GM23338 (cell line): ENCODE measurements around the gene RELN. TPM values are rescaled to one million over a fixed set of nuclear protein-coding genes. Genes with fewer than 3 reads are reported as not detected.

Source experiments
- ATAC-seq: fragments of 200-7000 bp; cut with Tn5 transposase; 3 replicates; pipeline ENCODE4 v1.9.1; 2020
- DNase-seq: peaks from one replicate; pipeline ENCODE4 v3.0.0-alpha.2; 2015; ENCODE audit warnings: low spot score
- H2AFZ ChIP-seq: fragments of 200-600 bp; sonication (generic); 2 replicates; pipeline ENCODE4 v1.8.0; 2016; ENCODE audit warnings: antibody characterized with exemption, mild to moderate bottlenecking, moderate library complexity
- H3F3A ChIP-seq: fragments of 200-600 bp; sonication (generic); replicated peaks from 2 replicates; pipeline ENCODE4 v1.8.0; 2017; ENCODE audit warnings: antibody characterized with exemption, mixed run types, low read depth
- H3K27ac ChIP-seq: fragments of 200-600 bp; sonication (generic); 2 replicates; pipeline ENCODE4 v1.6.1; 2016; ENCODE audit warnings: low read depth
- H3K27me3 ChIP-seq: fragments of 200-600 bp; sonication (generic); 2 replicates; pipeline ENCODE4 v1.8.0; 2016; ENCODE audit warnings: mild to moderate bottlenecking, mixed run types, moderate library complexity; ENCODE audit not compliant: insufficient read depth
- H3K36me3 ChIP-seq: fragments of 200-600 bp; sonication (generic); 2 replicates; pipeline ENCODE4 v1.8.0; 2016; ENCODE audit warnings: mild to moderate bottlenecking; ENCODE audit not compliant: insufficient read depth
- H3K4me1 ChIP-seq: fragments of 200-600 bp; sonication (generic); 2 replicates; pipeline ENCODE4 v1.8.0; 2016; ENCODE audit warnings: mild to moderate bottlenecking, moderate library complexity; ENCODE audit not compliant: insufficient read depth
- H3K4me2 ChIP-seq: fragments of 200-600 bp; sonication (generic); 2 replicates; pipeline ENCODE4 v1.7.1; 2017; ENCODE audit warnings: mixed run types
- H3K4me3 ChIP-seq: fragments of 200-600 bp; sonication (generic); 2 replicates; pipeline ENCODE4 v1.6.1; 2016; ENCODE audit warnings: mixed run types
- H3K79me2 ChIP-seq: fragments of 200-600 bp; sonication (generic); replicated peaks from 2 replicates; pipeline ENCODE4 v1.8.0; 2017; ENCODE audit warnings: mild to moderate bottlenecking; ENCODE audit not compliant: insufficient read depth
- H3K9me2 ChIP-seq: fragments of 200-600 bp; sonication (generic); 2 replicates; pipeline ENCODE4 v1.8.0; 2017; ENCODE audit not compliant: insufficient read depth
- H4K20me1 ChIP-seq: fragments of 200-600 bp; sonication (generic); replicated peaks from 2 replicates; pipeline ENCODE4 v1.8.0; 2017; ENCODE audit warnings: mild to moderate bottlenecking; ENCODE audit not compliant: insufficient read depth
- H3K27ac Mint-ChIP-seq: 2 replicates; pipeline ENCODE4 v1.8.0; 2020; ENCODE audit warnings: inconsistent platforms, mild to moderate bottlenecking, moderate library complexity, mixed read lengths
- H3K27me3 Mint-ChIP-seq: 3 replicates; pipeline ENCODE4 v1.8.0; 2022; ENCODE audit warnings: low read depth, mild to moderate bottlenecking, moderate library complexity, mixed read lengths, inconsistent platforms; ENCODE audit not compliant: insufficient read depth, poor library complexity
- H3K36me3 Mint-ChIP-seq: 3 replicates; pipeline ENCODE4 v1.8.0; 2021; ENCODE audit warnings: low read depth, mild to moderate bottlenecking, inconsistent platforms, moderate library complexity, mixed read lengths
- H3K4me1 Mint-ChIP-seq: 3 replicates; pipeline ENCODE4 v1.8.0; 2020; ENCODE audit warnings: mild to moderate bottlenecking, inconsistent platforms, mixed read lengths
- H3K4me3 Mint-ChIP-seq: 3 replicates; pipeline ENCODE4 v1.8.0; 2021; ENCODE audit warnings: moderate library complexity, mild to moderate bottlenecking, inconsistent platforms, mixed read lengths
- H3K9me3 Mint-ChIP-seq: 3 replicates; pipeline ENCODE4 v1.8.0; 2020; ENCODE audit warnings: moderate library complexity, mild to moderate bottlenecking, inconsistent platforms, mixed read lengths
- CREB1 ChIP-seq: fragments of 250-450 bp; sonication (Bioruptor Pico); IDR thresholded peaks from 2 replicates; pipeline ENCODE4 v1.5.0; 2020; ENCODE audit warnings: low read depth, mild to moderate bottlenecking, moderate library complexity
- CTCF ChIP-seq, 2 experiments: fragments of 200-600 bp in 1 of 2; sonication (generic) in 1 of 2; conservative IDR thresholded peaks; 2 replicates each; pipeline versions ENCODE4 v1.5.1 to v1.6.1; 2016 to 2017; ENCODE audit warnings: antibody characterized with exemption in 2 of 2, low read depth in 2 of 2, mild to moderate bottlenecking in 2 of 2, moderate library complexity in 1 of 2
- ETS1 ChIP-seq: IDR thresholded peaks from 2 replicates; pipeline ENCODE4 v1.6.1; 2016; ENCODE audit warnings: antibody characterized with exemption
- EZH2 ChIP-seq: fragments of 200-600 bp; sonication (generic); IDR thresholded peaks from one replicate; pipeline ENCODE4 v1.8.0; 2017; ENCODE audit warnings: antibody characterized with exemption, mild to moderate bottlenecking, low read depth; ENCODE audit not compliant: unreplicated experiment
- EZH2phosphoT487 ChIP-seq: fragments of 200-600 bp; sonication (generic); IDR thresholded peaks from one replicate; pipeline ENCODE4 v1.8.1; 2018; ENCODE audit warnings: antibody characterized with exemption; ENCODE audit not compliant: unreplicated experiment
- JUNB ChIP-seq: IDR thresholded peaks from one replicate; pipeline ENCODE4 v1.6.1; 2016; ENCODE audit warnings: antibody characterized with exemption; ENCODE audit not compliant: unreplicated experiment
- NANOG ChIP-seq: IDR thresholded peaks from 2 replicates; pipeline ENCODE4 v1.6.1; 2016; ENCODE audit warnings: antibody characterized with exemption, borderline replicate concordance
- POLR2AphosphoS5 ChIP-seq: IDR thresholded peaks from 2 replicates; pipeline ENCODE4 v1.6.1; 2016; ENCODE audit warnings: antibody characterized with exemption, low read depth
- REST ChIP-seq: IDR thresholded peaks from one replicate; pipeline ENCODE4 v1.6.1; 2018; ENCODE audit warnings: antibody characterized with exemption; ENCODE audit not compliant: unreplicated experiment
- STAT1 ChIP-seq: IDR thresholded peaks from one replicate; pipeline ENCODE4 v1.6.1; 2016; ENCODE audit warnings: antibody characterized with exemption; ENCODE audit not compliant: unreplicated experiment
- ZNF114 ChIP-seq: fragments of 250-450 bp; sonication (Bioruptor Pico); IDR thresholded peaks from 2 replicates; pipeline ENCODE4 v1.5.0; 2020; ENCODE audit warnings: mild to moderate bottlenecking, moderate library complexity
- ZNF331 ChIP-seq: fragments of 250-450 bp; sonication (Bioruptor Pico); IDR thresholded peaks from 2 replicates; pipeline ENCODE4 v1.5.0; 2020; ENCODE audit warnings: low read depth, mild to moderate bottlenecking, moderate library complexity
- ZNF462 ChIP-seq: fragments of 250-450 bp; sonication (Bioruptor Pico); IDR thresholded peaks from 2 replicates; pipeline ENCODE4 v1.5.0; 2020; ENCODE audit warnings: mild to moderate bottlenecking, moderate library complexity
- polyA plus RNA-seq: library from polyadenylated mRNA; unstranded; fragments of >200 nt; fragmentation: Nextera tagmentation; extraction: Ambion mirVana; gene quantifications from 2 replicates; pipeline ENCODE4 v1.2.1, GENCODE V29; 2016
- total RNA-seq: library from RNA; depleted of rRNA; stranded (reverse); fragments of >200 nt; shearing (Covaris generic); gene quantifications from 2 replicates; pipeline ENCODE4 v1.2.3, GENCODE V29; 2014

The RELN gene
- total and polyA plus RNA-seq, 2 experiments from 2014 or later: 0.10 to 0.76 TPM

- H3K36me3 ChIP-seq: no peaks in the 10 kb centered on the region
- H3K4me3 ChIP-seq: no peak overlapping the region
- H3K4me1 Mint-ChIP-seq: no peaks in the 10 kb centered on the region
- no peak overlapping the region for H3K27ac ChIP-seq
- no peaks in the 10 kb centered on the region for H3K9me3 Mint-ChIP-seq
- no peak overlapping the region for H3K4me2 ChIP-seq
- no peaks in the 10 kb centered on the region for H3K36me3 Mint-ChIP-seq
- no peaks in the 10 kb centered on the region for H3K79me2 ChIP-seq
- TF ChIP-seq JUNB (no peak), STAT1 (no peak), ETS1 (no peak), ZNF331 (CRISPR knock-in tag) (no peak), EZH2phosphoT487 (no peak), CTCF (conservative IDR thresholded peaks at IDR 0.05; ENCODE audit: low read depth in 2 of 2) (no peak), ZNF462 (CRISPR knock-in tag) (no peak), NANOG (no peak), ZNF114 (CRISPR knock-in tag) (no peak), EZH2 (no peak), POLR2AphosphoS5 (no peak), CREB1 (CRISPR knock-in tag) (no peak), REST (no peak)
- H2AFZ ChIP-seq: no peak overlapping the region
- no peaks in the 10 kb centered on the region for H3K9me2 ChIP-seq
- DNase-seq: no peak
- H4K20me1 ChIP-seq: no peaks in the 10 kb centered on the region
- no peaks in the 10 kb centered on the region for H3K27me3 Mint-ChIP-seq
- H3K27ac Mint-ChIP-seq: no peak overlapping the region
- no peaks in the 10 kb centered on the region for H3K4me1 ChIP-seq
- H3F3A ChIP-seq: no peaks in the 10 kb centered on the region
- no peak for ATAC-seq
- no peak overlapping the region for H3K4me3 Mint-ChIP-seq
- H3K27me3 ChIP-seq: no peaks in the 10 kb centered on the region
These were observed 449.6 kb downstream of the RELN start for GRCh38 chr7:103539875-103540274.
